Loucy (cell line): ENCODE results near the gene CYTH3.

Experiments
- H2AFZ ChIP-seq: fragments of 200-600 bp; sonication (generic); 2 replicates; pipeline ENCODE4 v1.6.0; 2016; ENCODE audit warnings: antibody characterized with exemption, mild to moderate bottlenecking, low read length, moderate library complexity
- H3F3A ChIP-seq: fragments of 200-600 bp; 2 replicates; pipeline ENCODE4 v1.6.0; 2016; ENCODE audit warnings: antibody characterized with exemption, low read depth, mild to moderate bottlenecking
- H3K27me3 ChIP-seq: fragments of 200-600 bp; sonication (generic); 2 replicates; pipeline ENCODE4 v1.6.1; 2014; ENCODE audit warnings: low read length, mild to moderate bottlenecking; ENCODE audit not compliant: insufficient read depth, poor library complexity, severe bottlenecking
- H3K36me3 ChIP-seq: fragments of 200-600 bp; sonication (generic); 2 replicates; pipeline ENCODE4 v1.6.1; 2016; ENCODE audit warnings: low read length; ENCODE audit not compliant: insufficient read depth
- H3K4me1 ChIP-seq: fragments of 200-600 bp; sonication (generic); 2 replicates; pipeline ENCODE4 v1.5.1; 2014; ENCODE audit warnings: low read length, mild to moderate bottlenecking; ENCODE audit not compliant: insufficient read depth, poor library complexity, severe bottlenecking
- H3K4me2 ChIP-seq: fragments of 200-600 bp; sonication (generic); 2 replicates; pipeline ENCODE4 v1.6.0; 2014; ENCODE audit warnings: antibody characterized with exemption, low read length, low read depth, mild to moderate bottlenecking; ENCODE audit not compliant: poor library complexity, severe bottlenecking
- H3K4me3 ChIP-seq: fragments of 200-600 bp; sonication (generic); 2 replicates; pipeline ENCODE4 v1.5.1; 2014; ENCODE audit warnings: low read length, mild to moderate bottlenecking, mixed read lengths; ENCODE audit not compliant: poor library complexity, severe bottlenecking
- H3K79me2 ChIP-seq: fragments of 200-600 bp; sonication (generic); 2 replicates; pipeline ENCODE4 v1.6.1; 2014; ENCODE audit warnings: low read length; ENCODE audit not compliant: insufficient read depth
- H3K9ac ChIP-seq: fragments of 200-600 bp; sonication (generic); 2 replicates; pipeline ENCODE4 v1.6.0; 2014; ENCODE audit warnings: mild to moderate bottlenecking, low read depth, low read length, moderate library complexity; ENCODE audit not compliant: poor library complexity, severe bottlenecking
- H3K9me2 ChIP-seq: fragments of 200-600 bp; sonication (generic); replicated peaks from 2 replicates; pipeline ENCODE4 v1.6.1; 2016; ENCODE audit warnings: low read depth, low read length, mixed read lengths
- H3K9me3 ChIP-seq: fragments of 200-600 bp; sonication (generic); 2 replicates; pipeline ENCODE4 v1.6.1; 2014; ENCODE audit warnings: mild to moderate bottlenecking, antibody characterized with exemption, low read length, low read depth; ENCODE audit not compliant: insufficient read depth
- H4K20me1 ChIP-seq: fragments of 200-600 bp; sonication (generic); 2 replicates; pipeline ENCODE4 v1.6.0; 2014; ENCODE audit warnings: antibody characterized with exemption, low read length, mild to moderate bottlenecking; ENCODE audit not compliant: insufficient read depth, poor library complexity, severe bottlenecking
- CTCF ChIP-seq: fragments of 200-600 bp; sonication (generic); conservative IDR thresholded peaks from 2 replicates; pipeline ENCODE4 v1.5.1; 2014; ENCODE audit warnings: mild to moderate bottlenecking, antibody characterized with exemption, low read length
- EZH2phosphoT487 ChIP-seq: fragments of 200-600 bp; IDR thresholded peaks from 2 replicates; pipeline ENCODE4 v1.6.1; 2018; ENCODE audit warnings: antibody characterized with exemption, mild to moderate bottlenecking, moderate library complexity, borderline replicate concordance

The CYTH3 gene

GRCh38 chr7:6252341-6252746 lies 20.1 kb downstream of the CYTH3 start:
- Histone ChIP-seq H3K4me2 (no peak overlapping the region), H4K20me1 (peaks cover 10% of the 10 kb centered on the region), H3K79me2 (no peaks in the 10 kb centered on the region), H3K9me2 (no peaks in the 10 kb centered on the region), H3K9ac (no peak overlapping the region), H3K4me3 (no peak overlapping the region), H3F3A (peaks cover 3% of the 10 kb centered on the region; the same call in 1 of the 2 replicates), H3K36me3 (no peaks in the 10 kb centered on the region), H2AFZ (no peak overlapping the region), H3K27me3 (no peaks in the 10 kb centered on the region), H3K4me1 (peaks cover 30% of the 10 kb centered on the region), H3K9me3 (no peaks in the 10 kb centered on the region)
- no peak for TF ChIP-seq EZH2phosphoT487
- TF ChIP-seq CTCF: no peak

- H4K20me1 ChIP-seq: peaks cover 10% of the 10 kb centered on the region
- H3K36me3 ChIP-seq: no peaks in the 10 kb centered on the region
- H3K9me3 ChIP-seq: no peaks in the 10 kb centered on the region
- H3K79me2 ChIP-seq: no peaks in the 10 kb centered on the region
- peak overlapping the region; percentile 41 for H3K4me2 ChIP-seq
- H3K9ac ChIP-seq: no peak overlapping the region
- H3K4me3 ChIP-seq: peak overlapping the region; percentile 3
- peaks cover 3% of the 10 kb centered on the region; the same call in 1 of the 2 replicates for H3F3A ChIP-seq
- no peak overlapping the region for H2AFZ ChIP-seq
- H3K9me2 ChIP-seq: no peaks in the 10 kb centered on the region
- H3K4me1 ChIP-seq: peaks cover 23% of the 10 kb centered on the region
- no peak for TF ChIP-seq EZH2phosphoT487
- TF ChIP-seq CTCF: no peak
- H3K27me3 ChIP-seq: no peaks in the 10 kb centered on the region
Observed at GRCh38 chr7:6251653-6252052, 20.8 kb downstream of the CYTH3 start.

GRCh38 chr7:6250364-6250833 lies 22.0 kb downstream of the CYTH3 start:
- TF ChIP-seq CTCF (no peak), EZH2phosphoT487 (no peak)
- Histone ChIP-seq H3K4me3 (no peak overlapping the region), H3K4me2 (no peak overlapping the region), H4K20me1 (peaks cover 10% of the 10 kb centered on the region), H3K79me2 (no peaks in the 10 kb centered on the region), H2AFZ (no peak overlapping the region), H3K36me3 (no peaks in the 10 kb centered on the region), H3F3A (peaks cover 3% of the 10 kb centered on the region; the same call in 1 of the 2 replicates), H3K4me1 (peaks cover 15% of the 10 kb centered on the region), H3K27me3 (no peaks in the 10 kb centered on the region), H3K9ac (no peak overlapping the region), H3K9me2 (no peaks in the 10 kb centered on the region), H3K9me3 (no peaks in the 10 kb centered on the region)
